Activated T-helper 1 cell treated with anti-CD3 and anti-CD28 coated beads, Interleukin-2, amount 50 U/mL, for 16 hours (primary cell): ENCODE data around the gene UVRAG.
"Not testable (repeated sequence)": the region's sequence is repeated elsewhere in the genome, so short reads cannot be mapped to it uniquely, and the experiment has no call there.

Experiments used
- DNase-seq, 2 donors: peaks; one replicate each; pipeline ENCODE4 v3.0.0-alpha.2; 2020; ENCODE audit warnings: low read depth in 1 of 2, low spot score in 1 of 2

The UVRAG gene

DNA sequence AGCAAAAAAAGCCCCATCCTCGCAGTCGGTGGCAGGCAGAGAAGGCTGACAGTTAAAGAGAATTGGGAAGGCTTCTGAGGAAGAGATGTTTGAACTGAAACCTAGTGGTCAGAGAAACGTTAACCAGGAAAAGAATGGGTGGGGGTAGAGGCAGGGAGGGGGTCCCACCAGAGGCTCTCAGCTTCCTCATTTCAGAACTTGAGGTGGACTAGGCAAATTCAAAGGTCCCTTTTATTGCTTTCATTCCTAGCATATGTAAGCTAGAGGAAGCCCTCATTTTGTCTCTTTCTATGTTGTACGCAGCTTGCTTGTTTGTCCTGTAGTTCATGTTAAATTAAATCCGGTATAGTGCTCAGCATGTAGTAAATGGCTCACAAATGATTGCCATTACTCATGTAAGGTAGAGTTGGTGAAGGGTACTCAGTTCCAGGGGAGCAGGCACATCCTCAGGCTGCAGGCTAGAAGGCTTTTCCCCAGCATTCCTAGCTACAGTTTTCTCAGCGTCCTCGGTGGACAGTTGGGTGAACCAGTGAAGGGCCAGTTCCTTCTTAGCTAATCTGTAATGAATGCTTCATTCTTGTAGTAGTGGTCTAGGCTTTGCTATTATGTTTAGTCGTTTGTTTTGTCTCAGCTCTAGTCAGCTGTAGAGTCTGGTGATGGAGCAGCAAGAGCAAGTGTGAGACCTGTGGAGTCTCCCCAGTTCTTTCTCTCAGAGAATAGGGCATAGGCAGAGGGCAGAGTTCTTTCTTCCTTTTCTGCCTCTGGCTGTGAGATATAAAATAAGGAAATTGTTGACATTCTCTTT, 58.6 kb downstream of the UVRAG start:
- no peak for DNase-seq

DNA sequence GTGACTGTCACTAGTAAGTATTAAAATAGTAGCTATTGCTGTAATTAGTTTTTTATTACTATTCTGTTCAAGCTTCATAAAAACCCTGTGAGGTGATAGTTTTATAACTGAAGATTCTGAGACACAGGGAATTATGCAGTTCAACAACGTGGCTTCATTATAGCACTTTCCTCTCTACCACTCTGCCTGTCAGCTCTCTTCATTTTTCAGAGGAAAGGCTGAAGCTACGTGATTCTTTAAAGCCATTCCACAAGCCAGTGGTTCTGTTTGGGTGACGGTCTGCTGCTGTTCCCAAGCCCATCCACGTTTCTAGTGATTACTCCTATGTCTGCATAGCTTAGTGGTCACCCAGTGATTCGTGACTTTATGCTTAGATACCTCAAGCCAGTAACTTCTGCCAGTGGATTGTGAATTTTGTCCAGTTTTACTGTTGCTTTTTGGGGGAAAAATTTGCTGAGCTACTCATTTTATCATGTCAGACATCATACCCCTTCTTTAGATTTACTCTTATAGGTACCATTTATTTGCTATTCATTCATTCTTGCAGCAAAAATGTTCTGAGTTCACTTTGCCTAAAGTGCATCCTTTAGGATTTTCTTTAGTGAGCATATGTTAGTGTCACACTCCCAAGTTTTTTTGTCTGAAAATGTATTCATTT, 59.8 kb downstream of the UVRAG start:
- DNase-seq = no peak

DNA sequence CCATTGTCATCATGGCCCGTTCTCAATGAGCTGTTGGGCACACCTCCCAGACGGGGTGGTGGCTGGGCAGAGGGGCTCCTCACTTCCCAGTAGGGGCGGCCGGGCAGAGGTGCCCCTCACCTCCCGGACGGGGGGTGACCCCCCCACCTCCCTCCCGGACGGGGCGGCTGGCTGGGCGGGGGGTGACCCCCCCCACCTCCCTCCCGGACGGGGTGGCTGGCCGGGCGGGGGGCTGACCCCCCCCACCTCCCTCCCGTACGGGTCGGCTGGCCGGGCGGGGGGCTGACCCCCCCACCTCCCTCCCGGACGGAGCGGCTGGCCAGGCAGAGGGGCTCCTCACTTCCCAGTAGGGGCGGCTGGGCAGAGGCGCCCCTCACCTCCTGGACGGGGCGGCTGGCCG, 62.3 kb downstream of the UVRAG start:
- not testable (repeated sequence) for DNase-seq

DNA sequence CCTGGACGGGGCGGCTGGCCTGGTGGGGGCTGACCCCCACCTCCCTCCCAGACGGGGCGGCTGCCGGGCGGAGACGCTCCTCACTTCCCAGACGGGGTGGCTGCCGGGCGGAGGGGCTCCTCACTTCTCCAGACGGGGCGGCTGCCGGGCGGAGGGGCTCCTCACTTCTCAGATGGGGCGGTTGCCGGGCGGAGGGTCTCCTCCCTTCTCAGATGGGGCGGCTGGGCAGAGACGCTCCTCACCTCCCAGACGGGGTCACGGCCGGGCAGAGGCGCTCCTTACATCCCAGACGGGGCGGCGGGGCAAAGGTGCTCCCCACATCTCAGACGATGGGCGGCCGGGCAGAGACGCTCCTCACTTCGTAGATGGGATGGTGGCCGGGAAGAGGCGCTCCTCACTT, 62.9 kb downstream of the UVRAG start:
- DNase-seq = not testable (repeated sequence)

DNA sequence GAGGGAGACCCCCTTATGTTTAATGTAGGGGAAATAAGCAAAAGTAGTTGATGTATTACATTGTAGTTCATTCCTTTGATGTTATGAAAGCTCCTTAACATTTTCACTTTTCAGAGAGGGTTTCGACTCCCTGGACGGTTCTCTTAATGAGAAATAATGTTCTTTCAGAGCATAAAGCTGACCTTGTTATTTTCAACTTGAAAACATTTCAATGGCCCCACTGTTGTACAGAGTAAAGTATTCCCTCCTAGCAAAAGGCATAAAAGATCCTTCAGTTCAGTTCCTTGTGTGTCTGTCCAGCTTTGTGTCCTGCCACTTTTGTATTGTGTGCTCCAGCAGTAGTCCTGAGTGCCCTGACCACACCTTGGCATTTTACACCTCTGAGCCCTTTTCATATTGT, 63.9 kb downstream of the UVRAG start:
- DNase-seq = no peak

DNA sequence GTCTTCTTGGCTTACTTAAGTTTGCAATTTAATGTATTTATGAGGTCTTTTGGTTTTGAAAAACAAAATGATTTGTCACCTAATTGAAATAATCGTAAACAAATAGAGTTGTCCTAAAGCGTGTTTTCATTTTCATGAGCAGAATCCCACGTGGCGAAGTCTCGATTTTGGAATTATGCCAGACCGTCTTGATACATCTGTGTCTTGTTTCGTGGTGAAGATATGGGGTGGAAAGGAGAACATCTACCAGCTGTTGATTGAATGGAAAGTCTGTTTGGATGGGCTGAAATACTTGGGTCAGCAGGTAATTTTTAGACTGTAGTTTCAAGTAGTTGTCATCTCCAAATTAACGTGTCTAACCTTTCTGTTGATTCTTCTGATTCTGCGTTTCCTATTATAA, 64.7 kb downstream of the UVRAG start:
- no peak for DNase-seq

DNA sequence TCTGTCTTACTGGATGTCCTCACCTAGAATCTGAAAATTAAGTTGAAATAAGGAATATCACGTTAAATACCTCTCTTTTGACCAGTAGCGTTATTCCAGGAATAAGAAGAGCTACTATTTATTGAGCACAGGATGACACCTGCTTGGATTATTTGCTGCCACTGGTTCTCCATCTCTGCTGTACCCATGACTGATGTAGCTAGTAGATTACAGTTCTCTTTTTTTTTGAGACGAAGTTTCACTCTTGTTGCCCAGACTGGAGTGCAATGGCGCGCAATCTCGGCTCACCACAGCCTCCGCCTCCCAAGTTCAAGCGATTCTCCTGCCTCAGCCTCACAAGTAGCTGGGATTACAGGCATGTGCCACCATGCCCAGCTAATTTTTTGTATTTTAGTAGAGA, 65.3 kb downstream of the UVRAG start:
- not testable (repeated sequence) for DNase-seq

DNA sequence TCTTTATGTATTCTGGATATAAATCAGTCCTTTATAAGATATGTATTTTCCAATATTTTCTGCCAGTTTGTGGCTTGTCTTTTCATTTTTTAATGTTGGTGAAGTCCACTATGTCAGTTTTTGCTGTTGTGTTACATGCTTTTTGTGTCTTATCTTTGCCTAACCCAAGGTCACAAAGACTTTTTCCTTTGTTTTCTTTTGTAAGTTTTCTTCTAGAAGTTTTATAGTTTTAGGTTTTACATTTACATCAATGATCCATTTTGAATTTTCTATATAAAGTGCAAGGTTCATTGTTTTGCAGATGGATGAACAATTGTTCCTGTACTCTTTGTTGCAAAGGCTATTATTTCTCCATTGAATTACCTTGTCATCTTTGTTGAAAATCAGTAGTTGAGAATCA, 69.3 kb downstream of the UVRAG start:
- no peak for DNase-seq

DNA sequence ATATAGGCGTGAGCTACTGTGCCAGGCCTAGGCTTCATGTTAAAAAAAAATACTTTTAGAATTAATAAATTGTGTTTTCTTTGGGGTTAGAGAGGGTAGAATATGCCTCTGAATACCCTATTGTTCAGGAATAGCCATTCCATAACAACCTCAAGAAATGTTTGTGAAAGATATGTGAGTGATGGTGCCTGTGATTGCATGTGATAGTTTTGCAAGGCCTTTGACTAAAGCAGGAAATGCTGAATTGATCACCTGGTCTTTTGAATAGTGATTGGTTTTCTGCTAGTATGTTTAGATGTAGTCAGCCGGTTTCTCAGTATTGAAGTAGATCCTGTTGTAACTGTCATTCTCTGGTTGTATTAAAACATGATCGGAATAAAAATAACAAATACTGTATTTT, 73.4 kb downstream of the UVRAG start:
- no peak for DNase-seq

DNA sequence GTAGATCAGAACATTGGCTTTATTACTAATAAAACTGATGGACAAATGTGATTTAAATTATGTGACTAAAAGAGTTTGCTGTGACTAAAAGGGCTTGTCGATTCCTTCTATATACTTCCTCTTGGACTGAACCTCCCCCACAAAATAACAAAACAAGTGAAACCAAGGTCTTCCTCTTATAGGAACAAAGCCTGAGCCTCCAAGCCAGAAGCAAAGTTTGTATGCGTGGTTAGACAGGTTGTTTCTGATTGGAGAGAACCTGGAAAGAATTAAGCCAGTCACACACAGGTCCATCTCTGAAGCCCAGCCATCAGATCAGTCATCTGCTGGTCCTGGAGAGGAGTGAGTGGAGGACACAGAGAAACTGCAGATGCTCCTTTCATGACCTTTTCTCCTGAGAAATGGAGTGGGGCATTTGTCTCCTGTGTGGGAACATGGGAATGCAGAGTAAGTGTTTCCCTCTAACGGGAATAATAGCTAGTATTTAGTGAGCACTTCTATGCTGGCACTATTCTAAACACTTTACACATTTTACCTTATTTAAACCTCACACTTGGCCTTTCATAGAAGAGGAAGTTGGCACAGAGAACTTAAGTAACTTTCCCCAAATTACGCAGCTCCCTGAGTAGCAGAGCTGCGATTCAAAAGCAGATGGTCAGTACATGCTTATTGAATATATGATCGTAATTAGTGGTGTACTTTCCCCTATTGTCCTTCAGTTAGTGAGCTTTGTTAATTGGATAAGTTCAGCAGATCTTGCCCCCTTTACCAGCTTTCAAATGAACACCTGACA, 77.1 kb downstream of the UVRAG start:
- DNase-seq = no peak

DNA sequence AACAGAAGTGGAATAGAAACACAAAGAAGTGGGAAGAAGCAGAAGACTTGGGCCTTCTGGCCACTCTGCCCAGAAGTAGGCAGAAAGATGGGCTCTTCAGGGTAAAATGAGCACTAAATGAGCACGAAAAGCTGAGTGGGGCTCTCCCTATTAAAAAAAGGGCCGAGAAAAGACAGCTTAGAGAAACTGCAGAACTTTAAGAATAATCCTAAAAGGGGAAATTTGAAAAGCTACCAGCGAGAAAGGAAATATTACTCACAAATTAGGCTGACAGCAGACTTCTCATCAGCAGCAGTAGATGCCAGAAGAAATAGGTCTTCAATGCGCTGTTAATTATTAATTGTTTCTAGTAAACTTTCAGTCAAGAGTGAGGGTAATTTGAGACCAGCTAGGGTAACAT, 78.2 kb downstream of the UVRAG start:
- DNase-seq = no peak

DNA sequence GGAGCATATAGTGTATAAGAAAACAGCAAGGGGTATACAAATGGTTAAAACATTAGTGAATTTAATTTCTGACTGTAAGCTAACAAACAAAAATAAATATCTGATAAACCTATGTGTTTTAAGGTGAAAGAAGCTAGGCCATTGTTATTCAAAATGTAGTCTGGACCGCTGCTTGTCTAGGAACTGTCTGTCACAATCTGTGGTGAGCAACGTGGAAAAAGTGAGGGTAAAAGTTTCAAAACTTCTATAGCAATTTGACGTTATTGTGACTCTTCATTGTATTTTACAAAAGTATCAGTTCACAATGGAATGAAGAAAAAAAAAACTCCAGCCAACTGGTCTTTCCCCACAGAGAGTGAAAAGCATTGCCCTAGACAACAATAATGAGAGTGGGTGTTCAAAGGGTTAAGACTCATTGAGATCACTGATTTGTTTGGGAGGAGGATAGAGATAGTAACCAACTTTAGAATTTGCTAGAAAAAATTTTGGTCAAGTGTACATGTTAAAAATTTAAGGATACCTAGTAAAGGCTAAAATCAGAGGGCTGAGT, 79.1 kb downstream of the UVRAG start:
- DNase-seq = no peak

DNA sequence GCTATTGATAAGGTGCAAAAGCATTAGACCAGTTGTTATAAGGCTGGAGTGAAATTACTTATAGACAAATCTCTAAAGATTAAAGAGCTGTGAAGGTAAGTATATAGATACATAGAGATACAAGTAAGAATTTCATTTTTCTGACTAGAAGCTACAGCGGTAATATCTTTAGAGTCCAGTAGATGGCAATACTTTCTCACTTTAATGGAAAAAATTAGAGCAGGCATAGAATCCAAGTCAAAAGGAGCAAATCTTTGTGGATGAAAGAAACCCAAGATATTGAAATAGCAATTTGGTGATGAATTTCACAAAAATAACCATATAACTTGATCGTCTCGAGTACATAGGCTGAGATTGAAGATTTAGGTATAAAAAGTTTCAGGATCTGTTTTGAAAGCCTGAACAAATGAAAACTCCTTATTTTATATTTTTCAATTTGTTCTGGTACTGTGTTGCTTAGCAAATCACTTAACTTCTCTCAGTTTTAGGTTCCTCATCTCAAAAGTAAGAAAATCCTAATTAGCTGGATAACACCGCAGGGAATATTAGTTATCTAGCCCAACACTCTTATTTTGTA, 81.9 kb downstream of the UVRAG start:
- DNase-seq = no peak

DNA sequence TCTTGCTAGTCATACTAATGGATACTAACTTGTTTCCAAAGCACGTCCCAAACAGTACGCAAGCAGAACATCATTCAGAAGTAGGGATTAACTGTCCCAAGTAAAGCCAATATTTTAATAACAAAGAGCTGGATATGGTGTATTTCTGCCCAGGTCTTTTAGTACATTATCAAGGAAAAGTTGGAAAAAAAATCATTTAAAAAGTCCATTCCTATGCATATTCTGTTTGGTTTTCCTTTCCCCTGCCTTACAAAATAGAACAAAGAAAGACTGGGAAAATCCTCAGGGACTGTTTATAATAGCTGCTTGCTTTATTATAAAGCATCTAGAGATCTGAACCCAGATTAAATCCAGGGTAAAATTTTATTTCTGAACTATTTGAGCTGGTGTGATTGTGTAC, 83.9 kb downstream of the UVRAG start:
- no peak for DNase-seq

DNA sequence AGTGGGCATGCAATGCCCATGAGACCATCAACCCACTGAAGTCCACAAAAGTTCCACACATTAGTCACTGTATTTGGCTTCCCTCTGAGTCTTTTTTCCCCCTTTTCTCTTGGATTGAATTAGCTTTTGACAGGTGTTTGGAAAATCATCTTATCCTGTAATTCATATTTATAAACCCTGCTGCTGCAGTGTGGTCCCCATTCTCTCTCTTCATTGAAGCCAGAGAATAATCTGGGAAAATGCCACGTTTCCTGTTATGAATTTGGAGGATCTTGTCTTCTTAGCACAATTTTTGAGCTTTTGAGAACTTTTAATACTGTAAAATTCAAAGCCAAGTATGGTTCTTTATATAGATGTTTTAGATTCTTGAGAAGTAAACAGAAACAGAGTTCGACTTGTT, 84.8 kb downstream of the UVRAG start:
- DNase-seq = no peak

DNA sequence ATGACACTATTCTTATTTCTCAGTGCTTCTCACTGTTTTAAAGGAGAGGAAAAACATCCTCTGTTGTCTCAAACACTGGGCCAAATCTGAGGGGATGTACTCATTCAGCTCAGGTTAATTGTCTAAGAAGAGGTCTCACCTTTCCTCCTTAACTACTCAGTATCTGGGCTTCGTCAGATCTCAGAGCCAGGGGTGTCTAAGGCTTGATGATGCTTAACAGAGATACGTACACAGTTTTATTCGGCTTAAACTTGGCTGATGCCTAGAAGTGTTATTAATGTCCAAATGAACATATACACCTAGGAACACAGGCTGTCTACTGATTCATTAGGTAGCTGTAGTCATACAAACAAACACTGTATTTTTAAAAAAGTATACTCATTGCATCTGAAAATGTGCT, 85.8 kb downstream of the UVRAG start:
- no peak for DNase-seq

DNA sequence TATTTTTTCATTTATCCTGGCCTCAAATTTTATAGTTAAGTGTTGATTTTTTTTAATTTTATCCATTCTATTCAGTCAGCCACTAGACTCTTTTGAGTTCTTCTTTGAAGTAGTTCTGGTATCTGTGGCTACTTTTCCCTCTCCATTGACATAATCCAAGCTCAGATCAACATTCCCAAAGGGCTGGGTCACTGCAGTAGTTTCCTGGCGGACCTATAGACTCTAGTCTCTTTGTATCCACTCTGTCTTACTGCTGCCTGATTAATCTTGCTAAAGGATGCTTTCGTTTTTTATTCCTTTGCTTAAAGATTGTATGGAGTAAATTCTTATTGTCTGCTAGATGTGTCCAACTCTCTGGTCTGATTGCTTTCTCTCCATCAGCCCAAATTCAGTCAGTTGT, 87.6 kb downstream of the UVRAG start:
- DNase-seq = no peak

DNA sequence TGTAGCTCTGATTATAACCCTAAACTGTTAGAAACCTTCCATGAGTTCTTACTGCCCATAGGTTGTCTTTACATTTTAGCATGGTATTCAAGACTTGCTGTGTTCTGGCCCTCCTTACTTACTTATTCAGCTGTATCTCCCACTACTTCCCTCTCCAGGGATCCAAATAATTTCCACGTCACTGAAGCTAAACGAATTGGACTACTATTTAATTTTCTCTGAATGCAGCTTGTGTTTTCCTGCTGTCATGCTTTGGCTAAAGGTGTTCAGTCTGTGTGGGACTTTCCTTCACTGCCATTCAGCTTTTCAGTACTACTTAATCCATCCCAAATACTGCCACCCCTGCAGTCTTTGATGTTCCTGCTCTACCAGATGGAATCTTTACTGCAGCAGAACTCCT, 88.3 kb downstream of the UVRAG start:
- DNase-seq = no peak

DNA sequence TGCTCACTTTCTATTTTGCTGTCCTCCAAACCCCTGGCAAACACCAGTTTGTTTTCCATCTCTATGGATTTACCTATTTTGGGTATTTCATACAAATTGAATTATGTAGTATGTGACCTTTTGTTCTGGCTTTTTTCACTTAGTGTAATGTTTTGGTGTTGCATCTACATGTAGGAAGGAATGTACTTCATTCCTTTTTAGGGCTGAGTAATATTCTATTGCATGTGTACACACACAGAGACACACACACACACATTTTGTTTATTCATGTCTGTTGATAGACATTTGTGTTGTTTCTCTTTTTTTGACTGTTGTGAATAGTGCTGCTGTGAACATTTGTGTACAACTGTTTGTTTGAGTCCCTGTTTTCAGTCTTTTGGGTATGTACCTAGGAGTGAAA, 90.4 kb downstream of the UVRAG start:
- no peak for DNase-seq

DNA sequence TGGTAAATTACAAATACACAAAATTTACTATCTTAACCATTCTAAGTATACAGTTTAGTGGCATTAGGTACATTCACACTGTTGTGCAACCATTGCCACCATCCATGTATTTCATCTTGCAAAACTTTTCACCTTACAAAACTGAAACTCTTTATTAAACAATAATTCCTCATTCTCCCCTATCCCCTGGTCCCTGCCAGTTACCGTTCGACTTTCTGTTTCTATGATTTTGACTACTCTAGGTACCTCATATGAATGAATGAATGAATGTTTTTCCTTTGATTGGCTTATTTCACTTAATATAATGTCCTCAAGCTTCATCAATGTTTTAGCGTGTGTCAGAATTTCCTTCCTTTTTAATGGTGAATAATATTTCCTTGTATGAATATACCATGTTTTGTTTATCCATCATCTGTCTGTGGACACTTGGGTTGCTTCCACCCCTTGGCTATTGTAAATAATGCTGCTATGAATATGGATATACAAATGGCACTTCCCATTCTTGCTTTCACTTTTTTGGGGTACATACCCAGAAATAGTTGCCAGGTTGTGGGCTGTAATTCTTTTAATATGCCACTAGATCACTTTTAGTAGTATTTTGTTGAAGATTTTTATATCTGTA, 93.0 kb downstream of the UVRAG start:
- no peak for DNase-seq
